GM18951 (cell line): ENCODE data around the gene RIBC2.

Experiments
- POLR2A ChIP-seq: IDR thresholded peaks from 4 replicates; pipeline ENCODE4 v1.6.1; 2011; ENCODE audit warnings: mild to moderate bottlenecking; ENCODE audit not compliant: insufficient read length, insufficient read depth; ENCODE audit errors: extremely low read depth
- in situ Hi-C: fragments of 300-500 bp; cut with MboI; formaldehyde crosslinking; loops from one replicate; pipeline ENCODE4 v1.12.0; 2022; ENCODE audit warnings: low sequenced_read_pairs, mixed read lengths, inconsistent platforms; ENCODE audit not compliant: unreplicated experiment

The RIBC2 gene

DNA sequence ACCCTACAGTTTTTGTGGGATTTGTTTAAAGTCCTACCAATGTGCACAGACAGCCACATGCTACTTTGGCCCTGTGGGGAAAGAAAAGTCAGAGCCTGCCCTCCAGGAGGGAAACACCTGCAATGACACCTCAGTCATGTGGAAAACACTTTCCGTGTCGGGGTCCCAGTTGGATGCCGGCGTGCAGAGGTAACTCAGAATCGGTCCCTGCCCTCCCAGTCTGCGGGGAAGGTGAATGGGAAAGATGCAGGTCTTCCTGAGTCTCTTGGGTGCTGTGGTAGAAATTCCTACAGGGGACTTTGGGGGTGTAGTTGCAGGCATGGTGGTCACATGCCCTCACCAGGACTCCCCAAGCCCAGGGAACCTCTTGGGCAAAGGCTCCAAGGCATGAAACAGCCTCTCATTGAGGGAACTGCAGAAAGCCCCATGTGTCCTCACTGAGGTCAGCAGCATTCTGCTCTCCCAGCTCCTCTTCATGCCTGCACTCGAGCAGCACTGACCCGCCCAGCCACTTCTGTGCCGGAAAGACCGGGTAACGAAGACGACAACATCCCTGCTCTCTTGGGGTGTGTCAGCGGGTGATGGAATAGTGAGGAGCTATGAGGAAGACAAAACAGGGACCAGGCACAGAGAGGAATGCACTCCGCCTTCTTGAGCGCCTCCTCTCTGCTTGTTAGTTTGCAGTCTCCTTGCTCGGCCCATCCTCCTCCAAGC, 4.7 kb downstream of the RIBC2 start:
- TF ChIP-seq POLR2A = no peak
- in situ Hi-C loops = no loop called here

DNA sequence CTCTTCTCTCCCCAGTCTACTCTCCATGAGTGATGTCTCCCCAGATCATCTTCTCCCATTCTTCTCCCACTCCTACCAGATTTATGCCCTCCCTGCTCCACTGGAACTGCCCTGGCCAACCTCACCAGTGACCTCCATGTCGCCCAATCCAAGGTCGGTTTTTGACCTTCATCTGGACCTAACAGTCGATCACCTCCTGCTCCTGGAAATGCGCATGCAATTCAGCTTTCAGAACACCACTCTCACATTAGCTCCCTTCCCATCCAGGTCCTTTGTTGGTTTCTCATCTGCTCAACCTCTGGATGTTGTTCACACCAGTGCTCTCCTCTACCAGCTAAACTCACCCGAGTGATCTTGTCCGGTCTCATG, 5.3 kb downstream of the RIBC2 start:
- in situ Hi-C loops = no loop called here
- no peak for TF ChIP-seq POLR2A

DNA sequence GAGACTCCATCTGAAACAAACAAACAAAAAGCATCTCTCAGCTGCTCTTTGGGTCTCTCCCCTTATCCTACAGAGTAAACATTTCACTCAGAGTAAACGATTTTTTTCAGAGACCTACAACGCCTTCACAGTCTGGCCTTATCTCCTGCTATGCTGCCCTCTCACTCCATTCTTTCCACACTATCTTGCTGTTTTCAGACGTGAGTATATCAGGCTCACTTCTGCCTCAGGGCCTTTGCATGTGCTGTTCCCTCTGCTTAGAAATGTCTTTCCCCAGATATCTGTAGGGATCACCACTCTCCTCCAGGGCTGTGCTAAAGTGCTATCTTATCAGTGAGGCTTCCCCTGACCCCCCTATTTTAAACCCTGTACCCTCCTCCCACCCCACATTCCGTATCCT, 6.5 kb downstream of the RIBC2 start:
- in situ Hi-C loops = no loop called here
- TF ChIP-seq POLR2A = no peak

DNA sequence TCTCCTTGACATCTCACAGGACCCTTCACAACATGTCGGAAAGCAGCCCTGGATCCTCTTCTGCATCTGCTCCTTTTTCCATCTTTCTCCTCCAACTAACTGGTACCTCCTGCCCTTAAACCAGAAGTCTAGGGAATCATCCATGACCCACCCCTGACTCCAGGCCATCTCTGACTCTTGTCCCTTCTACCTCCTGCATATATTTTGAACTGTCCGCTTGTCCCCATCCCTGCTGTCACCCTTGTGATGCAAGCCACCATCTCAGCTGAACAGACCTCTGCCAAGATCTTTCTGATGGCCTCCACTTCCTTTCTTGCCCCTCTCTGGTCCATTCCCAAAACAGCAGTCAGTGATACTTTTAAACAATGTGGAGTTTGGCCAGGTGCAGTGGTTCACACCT, 7.0 kb downstream of the RIBC2 start:
- in situ Hi-C loops = no loop called here
- no peak for TF ChIP-seq POLR2A

DNA sequence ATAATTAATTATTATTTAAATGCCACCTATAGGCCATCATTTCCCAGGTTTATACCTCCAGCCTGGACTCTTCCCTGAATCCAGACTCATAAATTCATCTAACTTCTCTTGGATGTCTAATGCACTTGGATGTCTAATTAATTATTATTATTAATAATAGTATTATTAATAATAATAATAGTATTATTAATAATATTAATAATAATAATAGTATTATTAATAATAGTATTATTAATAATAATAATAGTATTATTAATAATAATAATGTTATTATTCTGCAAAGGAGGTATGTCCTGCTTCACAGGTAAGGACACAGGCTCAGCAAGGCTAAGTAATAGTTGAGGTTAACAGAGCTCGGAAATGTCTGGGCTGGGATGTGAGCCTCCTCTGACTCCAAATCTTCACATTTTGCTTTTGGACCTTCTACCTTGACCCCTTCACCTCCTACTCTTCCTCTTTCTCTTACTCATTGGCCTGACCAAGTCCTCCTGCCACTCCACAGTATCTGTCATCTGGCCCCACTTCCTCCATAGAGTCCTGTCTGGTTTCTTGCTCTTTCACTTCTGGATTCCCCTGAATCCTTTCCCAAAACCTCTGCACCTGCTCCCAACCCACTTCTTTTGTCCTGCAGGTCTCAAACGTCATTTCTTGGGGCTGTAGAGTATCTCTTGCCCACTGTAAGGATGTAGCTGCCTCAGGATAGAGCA, 8.0 kb downstream of the RIBC2 start:
- TF ChIP-seq POLR2A = no peak
- in situ Hi-C loops = no loop called here

DNA sequence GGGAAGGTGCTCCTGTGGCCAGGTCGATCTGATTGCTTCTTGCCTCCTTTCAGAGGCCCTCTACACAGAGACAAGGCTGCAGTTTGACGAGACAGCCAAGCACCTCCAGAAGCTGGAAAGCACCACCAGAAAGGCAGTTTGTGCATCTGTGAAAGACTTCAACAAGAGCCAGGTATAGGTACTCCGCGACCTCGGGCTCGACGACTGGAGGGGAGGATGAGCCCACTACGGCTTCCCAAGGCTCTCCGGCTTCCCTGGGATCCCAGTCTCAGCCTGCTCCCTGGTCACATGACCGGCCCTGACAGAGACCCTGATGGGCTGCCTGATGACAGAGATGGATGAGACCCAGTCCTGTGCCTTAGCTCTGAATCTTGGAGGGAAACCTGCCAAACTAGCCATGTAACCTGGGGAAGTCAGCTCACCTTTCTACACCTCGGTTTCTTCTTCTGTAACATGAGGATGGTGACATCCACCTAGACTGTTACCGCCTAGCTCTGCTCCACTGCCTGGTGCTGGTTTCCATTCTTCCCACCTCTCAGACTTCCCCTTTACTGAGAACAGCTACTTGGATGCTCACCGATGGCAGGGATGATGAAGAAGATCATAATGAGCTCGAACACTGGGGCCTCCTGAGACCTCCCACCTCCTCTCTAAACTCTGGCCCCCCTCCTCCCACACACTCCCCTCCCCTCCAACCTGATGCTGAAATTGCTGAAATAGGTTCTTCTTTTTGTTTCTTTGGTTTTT, 8.9 kb downstream of the RIBC2 start:
- in situ Hi-C loops = no loop called here
- no peak for TF ChIP-seq POLR2A

DNA sequence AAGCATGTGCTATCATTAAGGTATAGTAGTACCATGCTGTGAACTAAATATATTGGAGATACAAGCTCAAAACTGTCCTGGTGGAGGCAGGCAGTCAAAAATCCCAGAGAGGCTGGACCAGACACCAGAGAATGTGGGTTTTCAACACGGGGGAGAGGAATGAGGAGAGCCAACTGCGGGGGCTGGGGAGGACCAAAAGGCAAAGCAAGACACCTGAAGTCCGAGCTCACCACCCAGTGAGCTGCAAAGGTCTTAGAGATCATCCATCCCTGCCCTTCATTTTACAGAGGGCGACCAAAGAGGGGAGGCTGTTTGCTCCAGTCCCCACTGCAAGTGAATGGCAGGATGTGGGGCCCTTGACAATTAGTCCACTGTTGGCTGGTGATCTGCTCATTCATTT, 10.0 kb downstream of the RIBC2 start:
- in situ Hi-C loops = no loop called here
- no peak for TF ChIP-seq POLR2A

DNA sequence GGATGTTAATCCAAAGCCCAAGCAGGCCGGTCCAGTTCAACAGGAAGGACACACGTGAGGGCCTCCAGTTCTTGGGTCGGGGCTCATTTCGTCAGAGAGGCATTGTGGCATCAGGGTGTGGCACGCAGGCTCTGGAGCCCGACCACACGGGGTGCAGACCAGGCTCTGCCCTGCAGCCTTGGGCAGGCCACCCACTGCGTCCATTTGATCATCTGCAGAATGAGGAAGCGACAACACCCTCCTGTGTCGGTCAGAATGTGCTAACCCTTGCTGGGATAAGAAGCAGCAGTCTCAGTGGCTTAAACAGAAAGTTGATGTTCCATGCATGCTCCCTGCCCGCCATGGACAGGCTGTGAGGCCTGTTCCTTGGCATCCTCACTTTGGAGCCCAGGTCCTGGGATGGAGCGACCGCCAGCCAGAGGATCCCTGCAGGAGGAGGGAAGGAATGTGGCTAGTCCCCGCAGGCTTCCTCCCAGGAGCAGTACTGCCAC, 10.8 kb downstream of the RIBC2 start:
- in situ Hi-C loops = no loop called here
- TF ChIP-seq POLR2A = no peak

DNA sequence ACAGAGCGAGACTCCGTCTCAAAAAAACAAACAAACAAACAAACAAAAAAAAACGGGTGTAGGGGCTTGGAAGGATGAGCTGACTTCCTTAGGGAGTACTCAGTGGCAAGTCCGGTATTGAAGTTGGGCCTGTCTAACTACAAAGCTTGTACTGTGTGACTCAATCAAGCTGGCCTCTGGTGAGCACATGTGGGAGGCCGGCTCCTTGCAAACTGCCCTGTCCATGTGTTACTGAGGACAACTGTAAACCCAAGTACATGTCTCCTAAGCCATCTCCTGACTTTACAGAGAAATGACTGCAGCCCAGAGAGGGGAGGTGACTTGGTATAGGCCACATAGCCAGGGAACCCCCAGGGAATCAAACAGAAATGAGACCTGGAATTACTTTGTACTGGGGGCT, 11.6 kb downstream of the RIBC2 start:
- in situ Hi-C loops = no loop called here
- no peak for TF ChIP-seq POLR2A

DNA sequence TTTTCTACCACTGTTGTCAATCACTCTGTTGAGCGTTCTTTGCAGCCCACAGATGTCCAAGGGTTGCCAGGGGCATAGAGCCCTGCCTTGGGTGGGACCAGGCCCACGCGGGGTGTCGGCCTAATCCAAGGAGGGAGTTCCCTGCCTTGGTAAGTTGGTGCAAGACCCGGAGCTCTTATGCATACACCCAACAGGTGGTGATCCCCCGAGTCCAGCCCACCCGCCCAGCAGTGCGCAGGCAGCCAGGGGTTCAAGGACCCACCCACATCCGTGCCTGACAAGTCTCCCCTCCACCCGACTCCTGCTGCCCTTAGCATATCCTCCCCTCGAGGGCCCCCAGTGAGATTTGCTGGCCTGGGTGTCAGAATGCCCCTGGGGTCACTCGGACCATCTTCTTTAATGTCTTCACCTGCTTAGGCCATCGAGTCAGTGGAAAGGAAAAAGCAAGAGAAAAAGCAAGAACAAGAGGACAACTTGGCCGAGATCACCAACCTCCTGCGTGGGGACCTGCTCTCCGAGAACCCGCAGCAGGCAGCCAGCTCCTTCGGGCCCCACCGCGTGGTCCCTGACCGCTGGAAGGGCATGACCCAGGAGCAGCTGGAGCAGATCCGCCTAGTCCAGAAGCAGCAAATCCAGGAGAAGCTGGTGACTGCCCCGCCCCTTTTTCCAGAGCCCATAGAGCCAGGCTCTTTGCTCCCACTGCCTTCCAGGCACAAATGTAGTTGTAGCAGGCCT, 12.2 kb downstream of the RIBC2 start:
- in situ Hi-C loops = no loop called here

DNA sequence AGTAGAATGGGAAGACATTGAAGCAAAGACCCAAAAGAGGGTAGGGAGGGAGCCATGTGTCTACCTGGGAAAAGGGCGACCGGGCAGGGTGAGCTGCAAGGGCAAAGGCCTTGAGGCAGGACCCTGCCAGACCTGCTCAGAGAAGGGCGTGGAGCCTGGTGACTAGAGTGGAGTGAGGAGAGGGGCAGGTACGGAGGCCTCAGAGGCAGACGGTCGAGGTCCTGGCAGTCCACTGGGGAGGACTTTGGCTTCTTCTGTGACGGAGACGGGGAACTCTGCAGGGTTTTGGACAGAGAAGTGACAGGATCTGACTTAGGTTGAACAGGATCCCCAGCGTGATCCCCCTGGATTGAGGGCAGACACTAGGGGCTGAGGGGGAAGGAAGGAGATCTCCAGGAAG, 12.9 kb downstream of the RIBC2 start:
- no peak for TF ChIP-seq POLR2A

More for the DNA sequence above, 12.2 kb downstream of the RIBC2 start:
- TF ChIP-seq POLR2A = no peak

DNA sequence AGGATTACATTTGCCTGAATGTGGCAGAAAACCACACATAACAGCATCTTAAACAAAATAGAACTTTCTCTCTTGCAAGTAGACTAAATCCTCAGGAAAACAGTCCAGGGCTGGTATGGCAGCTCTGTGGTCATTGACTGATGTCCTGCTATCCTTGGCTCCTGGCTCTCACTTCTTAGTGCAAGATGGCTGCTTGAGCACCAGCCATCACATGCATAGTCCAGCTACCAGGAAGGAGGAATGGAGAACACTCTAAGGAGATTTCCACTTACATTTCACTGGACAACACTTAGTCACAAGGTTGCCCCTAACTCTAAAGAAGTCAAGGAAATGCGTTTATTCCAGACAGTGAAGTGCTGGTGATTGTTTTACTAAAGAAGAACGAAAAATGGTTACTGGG, 13.6 kb downstream of the RIBC2 start:
- in situ Hi-C loops = no loop called here
- TF ChIP-seq POLR2A = no peak

More for the DNA sequence above, 12.9 kb downstream of the RIBC2 start:
- in situ Hi-C loops = no loop called here
